ENCODE results near the gene KIF16B.

The KIF16B gene

GRCh38 chr20:16321291-16321690, 252.0 kb downstream of the KIF16B start:
- H3K9me3 Mint-ChIP-seq = peaks cover 11% of the 10 kb centered on the region
- H3K27ac Mint-ChIP-seq = no peak overlapping the region
- H3K4me3 Mint-ChIP-seq = no peak overlapping the region
- no peak for DNase-seq
- H3K4me1 Mint-ChIP-seq (ENCODE audit: low read depth) = no peaks in the 10 kb centered on the region
- no peaks in the 10 kb centered on the region for H3K27me3 Mint-ChIP-seq
- H3K36me3 Mint-ChIP-seq (ENCODE audit: low read depth) = peaks cover 52% of the 10 kb centered on the region

GRCh38 chr20:16317445-16318362, 255.5 kb downstream of the KIF16B start:
- H3K27ac Mint-ChIP-seq = no peak overlapping the region
- no peaks in the 10 kb centered on the region for H3K9me3 Mint-ChIP-seq
- DNase-seq = no peak
- H3K27me3 Mint-ChIP-seq = no peaks in the 10 kb centered on the region
- no peak overlapping the region for H3K4me3 Mint-ChIP-seq
- H3K4me1 Mint-ChIP-seq (ENCODE audit: low read depth) = no peaks in the 10 kb centered on the region
- peaks cover 63% of the 10 kb centered on the region for H3K36me3 Mint-ChIP-seq (ENCODE audit: low read depth)

DNA sequence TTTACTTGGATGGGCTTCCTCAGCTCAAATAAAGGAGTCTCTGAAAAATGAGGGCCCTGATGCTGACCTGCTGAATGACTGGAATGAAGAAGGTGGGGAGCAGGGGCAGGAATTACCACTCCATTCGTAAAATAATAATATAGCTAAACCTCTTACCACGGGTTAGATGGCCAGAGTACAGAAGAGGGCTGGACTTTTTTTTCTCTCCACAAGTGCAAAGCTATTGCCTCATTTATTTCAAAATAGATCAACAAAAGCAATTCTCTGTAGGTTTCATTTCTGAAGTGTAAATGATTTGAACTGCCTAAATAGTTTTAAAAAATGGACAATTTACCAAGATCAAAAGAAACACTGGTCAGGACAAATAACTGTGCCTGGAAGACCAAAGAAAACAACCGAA, 256.7 kb downstream of the KIF16B start:
- Mint-ChIP-seq H3K27ac (no peak overlapping the region), H3K36me3 (ENCODE audit: low read depth) (peaks cover 72% of the 10 kb centered on the region), H3K27me3 (no peaks in the 10 kb centered on the region), H3K4me1 (ENCODE audit: low read depth) (no peaks in the 10 kb centered on the region), H3K4me3 (no peak overlapping the region), H3K9me3 (no peaks in the 10 kb centered on the region)
- no peak for DNase-seq

GRCh38 chr20:16314748-16315159, 258.5 kb downstream of the KIF16B start:
- no peak for DNase-seq
- Mint-ChIP-seq H3K4me3 (no peak overlapping the region), H3K36me3 (ENCODE audit: low read depth) (peaks cover 82% of the 10 kb centered on the region), H3K4me1 (ENCODE audit: low read depth) (no peaks in the 10 kb centered on the region), H3K27ac (no peak overlapping the region), H3K27me3 (no peaks in the 10 kb centered on the region), H3K9me3 (peaks cover 4% of the 10 kb centered on the region)

DNA sequence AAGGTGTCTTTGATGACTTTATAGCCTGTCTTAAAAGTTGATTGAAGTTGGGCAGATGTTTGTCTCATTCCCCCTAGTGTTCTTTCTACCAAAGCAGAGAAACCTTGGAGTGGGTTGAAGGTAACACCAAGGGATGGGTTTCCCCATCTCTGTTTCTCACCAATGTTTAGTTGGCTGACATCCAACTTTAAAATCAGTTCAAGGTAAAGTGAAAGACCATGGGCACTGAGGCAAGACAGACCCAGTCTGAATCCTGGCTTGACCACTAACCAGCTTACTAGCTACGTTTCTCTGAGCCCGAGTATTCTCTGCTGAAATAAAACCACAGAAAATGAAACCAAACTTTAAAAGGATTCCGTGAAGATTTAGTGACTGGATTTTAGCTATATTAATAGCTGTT, 258.9 kb downstream of the KIF16B start:
- peaks cover 85% of the 10 kb centered on the region for H3K36me3 Mint-ChIP-seq (ENCODE audit: low read depth)
- H3K27ac Mint-ChIP-seq = no peak overlapping the region

GRCh38 chr20:16313917-16314316, 259.3 kb downstream of the KIF16B start:
- Mint-ChIP-seq H3K27me3 (no peaks in the 10 kb centered on the region), H3K27ac (no peak overlapping the region), H3K4me3 (no peak overlapping the region), H3K36me3 (ENCODE audit: low read depth) (peaks cover 88% of the 10 kb centered on the region), H3K9me3 (peaks cover 4% of the 10 kb centered on the region), H3K4me1 (ENCODE audit: low read depth) (no peaks in the 10 kb centered on the region)
- no peak for DNase-seq

More for the DNA sequence above, 258.9 kb downstream of the KIF16B start:
- Mint-ChIP-seq H3K9me3 (peaks cover 4% of the 10 kb centered on the region), H3K4me3 (no peak overlapping the region), H3K27me3 (no peaks in the 10 kb centered on the region), H3K4me1 (ENCODE audit: low read depth) (no peaks in the 10 kb centered on the region)
- no peak for DNase-seq

GRCh38 chr20:16312998-16313397, 260.2 kb downstream of the KIF16B start:
- no peak overlapping the region for H3K4me3 Mint-ChIP-seq
- H3K27me3 Mint-ChIP-seq = no peaks in the 10 kb centered on the region
- H3K27ac Mint-ChIP-seq = no peak overlapping the region
- no peaks in the 10 kb centered on the region for H3K4me1 Mint-ChIP-seq (ENCODE audit: low read depth)
- H3K36me3 Mint-ChIP-seq (ENCODE audit: low read depth) = peaks cover 89% of the 10 kb centered on the region
- H3K9me3 Mint-ChIP-seq = peaks cover 7% of the 10 kb centered on the region
- no peak for DNase-seq

GRCh38 chr20:16311756-16312155, 261.5 kb downstream of the KIF16B start:
- no peak for DNase-seq
- no peaks in the 10 kb centered on the region for H3K27me3 Mint-ChIP-seq

DNA sequence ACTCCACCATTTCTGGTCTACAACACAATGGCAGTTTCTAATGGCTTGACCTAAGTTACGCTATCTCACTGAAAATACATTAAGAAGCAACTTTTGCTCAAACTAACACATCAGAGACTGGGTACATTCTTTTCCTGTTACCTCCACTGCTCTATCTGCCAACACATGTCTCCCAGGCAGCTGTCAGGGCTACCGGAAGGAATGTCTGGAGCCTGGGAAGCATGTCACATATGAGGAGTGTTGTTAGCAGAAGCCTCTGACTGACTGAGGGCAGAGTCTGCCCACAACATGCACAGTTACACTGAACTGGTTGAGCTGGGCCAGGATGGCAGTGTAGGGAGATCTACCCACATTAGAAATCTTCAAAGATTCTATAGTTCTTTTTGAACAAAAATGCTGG, 264.5 kb downstream of the KIF16B start:
- Mint-ChIP-seq H3K9me3 (peaks cover 29% of the 10 kb centered on the region), H3K27me3 (no peaks in the 10 kb centered on the region), H3K27ac (no peak overlapping the region), H3K4me1 (ENCODE audit: low read depth) (no peaks in the 10 kb centered on the region), H3K4me3 (no peak overlapping the region), H3K36me3 (ENCODE audit: low read depth) (peaks cover 85% of the 10 kb centered on the region)
- no peak for DNase-seq

More at GRCh38 chr20:16311756-16312155, 261.5 kb downstream of the KIF16B start:
- Mint-ChIP-seq H3K36me3 (ENCODE audit: low read depth) (peaks cover 82% of the 10 kb centered on the region), H3K9me3 (peaks cover 8% of the 10 kb centered on the region), H3K4me3 (no peak overlapping the region), H3K4me1 (ENCODE audit: low read depth) (no peaks in the 10 kb centered on the region), H3K27ac (no peak overlapping the region)

- H3K4me3 Mint-ChIP-seq = no peak overlapping the region
- no peaks in the 10 kb centered on the region for H3K4me1 Mint-ChIP-seq (ENCODE audit: low read depth)
- DNase-seq = no peak
- H3K27me3 Mint-ChIP-seq = no peaks in the 10 kb centered on the region
- H3K27ac Mint-ChIP-seq = no peak overlapping the region
- peaks cover 72% of the 10 kb centered on the region for H3K36me3 Mint-ChIP-seq (ENCODE audit: low read depth)
- H3K9me3 Mint-ChIP-seq = peaks cover 42% of the 10 kb centered on the region
Observed at GRCh38 chr20:16302818-16303217, 270.4 kb downstream of the KIF16B start.

- H3K27ac Mint-ChIP-seq = no peak overlapping the region
- DNase-seq = no peak
- H3K9me3 Mint-ChIP-seq = peaks cover 42% of the 10 kb centered on the region
- no peaks in the 10 kb centered on the region for H3K4me1 Mint-ChIP-seq (ENCODE audit: low read depth)
- no peak overlapping the region for H3K4me3 Mint-ChIP-seq
- no peaks in the 10 kb centered on the region for H3K27me3 Mint-ChIP-seq
- peaks cover 74% of the 10 kb centered on the region for H3K36me3 Mint-ChIP-seq (ENCODE audit: low read depth)
Observed at GRCh38 chr20:16301986-16302385, 271.3 kb downstream of the KIF16B start.

DNA sequence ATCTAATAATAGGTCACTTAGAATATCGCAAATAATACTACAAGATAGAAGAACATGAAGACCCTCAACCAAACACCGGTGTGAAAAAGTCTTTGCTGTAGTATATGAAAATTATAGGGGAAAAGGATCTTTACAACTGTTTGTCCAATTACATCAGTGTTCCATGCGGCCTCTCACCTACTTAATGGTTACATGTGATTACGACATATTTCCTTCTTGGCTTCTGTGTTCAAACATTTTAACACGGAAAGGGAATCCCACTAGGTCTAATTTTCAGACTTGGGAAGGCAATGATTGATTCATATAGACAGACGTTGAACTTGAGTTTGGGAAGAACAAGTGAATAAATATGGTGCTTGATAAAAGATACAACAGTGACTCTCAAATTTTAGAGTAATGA, 273.4 kb downstream of the KIF16B start:
- Mint-ChIP-seq H3K9me3 (peaks cover 28% of the 10 kb centered on the region), H3K27me3 (no peaks in the 10 kb centered on the region), H3K27ac (no peak overlapping the region), H3K36me3 (ENCODE audit: low read depth) (peaks cover 59% of the 10 kb centered on the region), H3K4me3 (no peak overlapping the region), H3K4me1 (ENCODE audit: low read depth) (no peaks in the 10 kb centered on the region)
- DNase-seq = no peak

DNA sequence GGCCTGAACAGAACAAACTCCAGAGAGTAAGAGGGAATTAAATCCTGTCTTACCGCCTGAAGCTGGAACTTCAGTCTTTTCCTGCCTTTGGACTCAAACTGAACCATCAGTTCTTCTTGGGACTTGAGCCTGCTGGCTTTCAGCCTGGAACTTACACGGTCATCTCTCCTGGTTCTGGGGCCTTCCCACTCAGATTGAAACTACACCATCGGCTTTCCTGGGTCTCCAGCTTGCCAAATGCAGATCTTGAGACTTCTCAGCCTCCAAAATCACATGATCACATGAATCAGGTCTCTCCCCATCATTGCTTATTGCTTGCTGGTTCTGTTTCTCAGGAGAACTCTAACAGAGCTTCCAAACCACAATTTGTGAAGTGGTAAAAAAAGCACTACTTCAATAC, 276.3 kb downstream of the KIF16B start:
- H3K27ac Mint-ChIP-seq = no peak overlapping the region
- no peaks in the 10 kb centered on the region for H3K4me1 Mint-ChIP-seq (ENCODE audit: low read depth)
- H3K9me3 Mint-ChIP-seq = peaks cover 8% of the 10 kb centered on the region
- no peaks in the 10 kb centered on the region for H3K27me3 Mint-ChIP-seq
- DNase-seq = no peak
- H3K36me3 Mint-ChIP-seq (ENCODE audit: low read depth) = peaks cover 35% of the 10 kb centered on the region
- no peak overlapping the region for H3K4me3 Mint-ChIP-seq

DNA sequence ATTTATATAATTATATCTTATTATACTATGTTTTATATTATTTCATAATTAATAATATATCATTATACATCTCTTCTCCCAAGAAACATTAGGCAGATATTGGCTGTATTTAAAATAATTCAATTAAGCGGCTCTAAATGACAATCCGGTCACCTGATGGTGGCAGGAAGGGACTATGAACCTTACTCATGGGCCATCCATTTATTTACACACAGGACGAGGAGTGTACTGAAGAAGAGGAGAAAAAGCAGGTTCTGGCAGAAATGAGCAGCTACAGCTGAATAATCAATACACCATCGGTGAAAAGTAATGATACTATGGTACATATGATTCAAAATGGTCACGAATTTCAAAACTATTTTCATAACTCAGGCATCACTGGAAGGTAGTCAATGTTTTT, 277.7 kb downstream of the KIF16B start:
- no peak overlapping the region for H3K27ac Mint-ChIP-seq
- no peak overlapping the region for H3K4me3 Mint-ChIP-seq
- no peaks in the 10 kb centered on the region for H3K4me1 Mint-ChIP-seq (ENCODE audit: low read depth)
- H3K27me3 Mint-ChIP-seq = no peaks in the 10 kb centered on the region
- no peak for DNase-seq
- peaks cover 34% of the 10 kb centered on the region for H3K36me3 Mint-ChIP-seq (ENCODE audit: low read depth)
- peaks cover 4% of the 10 kb centered on the region for H3K9me3 Mint-ChIP-seq

DNA sequence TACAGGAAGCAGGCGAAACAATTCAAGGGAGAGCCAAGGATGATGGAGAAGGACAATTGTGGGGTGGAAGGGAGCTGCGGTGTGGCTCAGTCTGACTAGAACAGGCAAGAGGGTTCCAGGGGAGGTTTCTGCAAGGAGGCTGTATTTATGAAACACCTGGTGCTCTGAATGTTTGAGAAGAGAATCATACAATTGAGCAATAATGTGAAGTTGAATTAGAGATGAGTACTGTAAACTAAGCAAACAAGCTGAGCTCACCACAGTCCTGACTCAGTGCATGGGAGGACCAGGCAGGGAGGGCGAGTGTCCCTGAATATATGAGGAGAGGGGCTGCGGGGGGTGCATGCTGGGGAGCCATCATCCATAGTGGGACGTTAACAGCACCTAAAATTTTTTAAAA, 279.7 kb downstream of the KIF16B start:
- H3K27me3 Mint-ChIP-seq = no peaks in the 10 kb centered on the region
- H3K4me1 Mint-ChIP-seq (ENCODE audit: low read depth) = no peaks in the 10 kb centered on the region
- no peak for DNase-seq
- no peak overlapping the region for H3K27ac Mint-ChIP-seq
- peaks cover 40% of the 10 kb centered on the region for H3K36me3 Mint-ChIP-seq (ENCODE audit: low read depth)
- no peak overlapping the region for H3K4me3 Mint-ChIP-seq
- H3K9me3 Mint-ChIP-seq = peaks cover 6% of the 10 kb centered on the region
